ENCODE data around the gene IL1R2. TPM values are rescaled to one million over a fixed set of nuclear protein-coding genes. Genes with fewer than 3 reads are reported as not detected.

Gene IL1R2
- polyA plus RNA-seq, 1 donor (not counting 4 experiments of a cell fraction or from before 2014, with no cell fraction given) = 57.3 TPM

DNA sequence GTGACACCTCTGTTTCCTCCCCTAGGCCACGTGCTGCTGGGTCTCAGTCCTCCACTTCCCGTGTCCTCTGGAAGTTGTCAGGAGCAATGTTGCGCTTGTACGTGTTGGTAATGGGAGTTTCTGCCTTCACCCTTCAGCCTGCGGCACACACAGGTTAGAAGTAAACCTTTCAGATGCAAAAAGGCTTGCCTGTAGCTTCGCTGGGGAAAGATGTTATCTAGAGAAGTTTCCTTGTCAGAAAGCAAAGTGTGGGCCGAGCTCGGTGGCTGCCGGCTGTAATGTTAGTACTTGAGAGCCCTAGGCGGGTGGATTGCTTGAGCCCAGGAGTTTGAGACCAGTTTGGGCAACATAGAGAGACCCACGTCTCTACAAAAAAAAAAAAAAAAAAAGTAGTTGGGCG lies 16.7 kb downstream of the IL1R2 start:
- H3K36me3 ChIP-seq (ENCODE audit: control insufficient read depth in 2 of 2, extremely low read depth in 1 of 2, insufficient read depth in 2 of 2, low read length in 2 of 2) = no peaks in the 10 kb centered on the region
- H3K79me2 ChIP-seq (ENCODE audit: control insufficient read depth, insufficient read depth, low read length) = no peaks in the 10 kb centered on the region
- no peak overlapping the region for H3K9ac ChIP-seq (ENCODE audit: control insufficient read depth, extremely low read depth, insufficient read depth, low read length)
- H2AFZ ChIP-seq (ENCODE audit: control insufficient read depth, low read length) = no peak overlapping the region
- no peaks in the 10 kb centered on the region for H4K20me1 ChIP-seq (ENCODE audit: control insufficient read depth, extremely low read depth, insufficient read depth, low read length)
- no peak overlapping the region for H3K27ac ChIP-seq (ENCODE audit: control insufficient read depth, insufficient read depth, low read length)
- TF ChIP-seq EZH2 (IDR thresholded peaks at IDR 0.05; ENCODE audit: low read length) = no peak
- TF ChIP-seq, protein P1, sequence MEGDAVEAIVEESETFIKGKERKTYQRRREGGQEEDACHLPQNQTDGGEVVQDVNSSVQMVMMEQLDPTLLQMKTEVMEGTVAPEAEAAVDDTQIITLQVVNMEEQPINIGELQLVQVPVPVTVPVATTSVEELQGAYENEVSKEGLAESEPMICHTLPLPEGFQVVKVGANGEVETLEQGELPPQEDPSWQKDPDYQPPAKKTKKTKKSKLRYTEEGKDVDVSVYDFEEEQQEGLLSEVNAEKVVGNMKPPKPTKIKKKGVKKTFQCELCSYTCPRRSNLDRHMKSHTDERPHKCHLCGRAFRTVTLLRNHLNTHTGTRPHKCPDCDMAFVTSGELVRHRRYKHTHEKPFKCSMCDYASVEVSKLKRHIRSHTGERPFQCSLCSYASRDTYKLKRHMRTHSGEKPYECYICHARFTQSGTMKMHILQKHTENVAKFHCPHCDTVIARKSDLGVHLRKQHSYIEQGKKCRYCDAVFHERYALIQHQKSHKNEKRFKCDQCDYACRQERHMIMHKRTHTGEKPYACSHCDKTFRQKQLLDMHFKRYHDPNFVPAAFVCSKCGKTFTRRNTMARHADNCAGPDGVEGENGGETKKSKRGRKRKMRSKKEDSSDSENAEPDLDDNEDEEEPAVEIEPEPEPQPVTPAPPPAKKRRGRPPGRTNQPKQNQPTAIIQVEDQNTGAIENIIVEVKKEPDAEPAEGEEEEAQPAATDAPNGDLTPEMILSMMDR (optimal IDR thresholded peaks at IDR 0.05 in 1 of 3, IDR thresholded peaks at IDR 0.05 in 1 of 3, conservative IDR thresholded peaks at IDR 0.05 in 1 of 3; ENCODE audit: extremely low read depth in 1 of 3, insufficient read depth in 2 of 3, low read length in 3 of 3) = no peak
- H3K4me1 ChIP-seq (ENCODE audit: control insufficient read depth, extremely low read depth, insufficient read depth, low read length) = peaks cover 15% of the 10 kb centered on the region
- dilution Hi-C loops (cut with MboI; ENCODE audit: extremely low pct_ligation_motif_present, low sequenced_read_pairs) = loop anchor here (25.0 kb wide), 1 partner anchor 154 kb away; no protein-coding TSS in a partner anchor
- DNase-seq (ENCODE audit: low read depth, low spot score) = no peak
- no peaks in the 10 kb centered on the region for H3K27me3 ChIP-seq (ENCODE audit: control insufficient read depth, extremely low read depth, insufficient read depth, low read length)
- no peak for FAIRE-seq
- H3K4me2 ChIP-seq (ENCODE audit: control insufficient read depth, extremely low read depth, insufficient read depth, low read depth, low read length) = no peak overlapping the region
- no peaks in the 10 kb centered on the region for H3K9me1 ChIP-seq (ENCODE audit: control insufficient read depth, extremely low read depth, insufficient read depth, low read length)
- no peaks in the 10 kb centered on the region for H3K9me3 ChIP-seq (ENCODE audit: control insufficient read depth, low read depth, low read length)
- no peak overlapping the region for H3K4me3 ChIP-seq (ENCODE audit: control insufficient read depth in 2 of 3, extremely low read depth in 1 of 3, insufficient read depth in 2 of 3, low read depth in 1 of 3, low read length in 3 of 3)

- Histone ChIP-seq H3K4me3 (ENCODE audit: control insufficient read depth in 2 of 3, extremely low read depth in 1 of 3, insufficient read depth in 2 of 3, low read depth in 1 of 3, low read length in 3 of 3) (no peak overlapping the region), H3K27me3 (ENCODE audit: control insufficient read depth, extremely low read depth, insufficient read depth, low read length) (no peaks in the 10 kb centered on the region), H3K4me1 (ENCODE audit: control insufficient read depth, extremely low read depth, insufficient read depth, low read length) (peaks cover 15% of the 10 kb centered on the region), H3K4me2 (ENCODE audit: control insufficient read depth, extremely low read depth, insufficient read depth, low read depth, low read length) (no peak overlapping the region), H2AFZ (ENCODE audit: control insufficient read depth, low read length) (no peak overlapping the region), H4K20me1 (ENCODE audit: control insufficient read depth, extremely low read depth, insufficient read depth, low read length) (no peaks in the 10 kb centered on the region), H3K36me3 (ENCODE audit: control insufficient read depth in 2 of 2, extremely low read depth in 1 of 2, insufficient read depth in 2 of 2, low read length in 2 of 2) (no peaks in the 10 kb centered on the region), H3K9me1 (ENCODE audit: control insufficient read depth, extremely low read depth, insufficient read depth, low read length) (no peaks in the 10 kb centered on the region), H3K9me3 (ENCODE audit: control insufficient read depth, low read depth, low read length) (peaks cover 3% of the 10 kb centered on the region), H3K9ac (ENCODE audit: control insufficient read depth, extremely low read depth, insufficient read depth, low read length) (no peak overlapping the region), H3K79me2 (ENCODE audit: control insufficient read depth, insufficient read depth, low read length) (no peaks in the 10 kb centered on the region), H3K27ac (ENCODE audit: control insufficient read depth, insufficient read depth, low read length) (no peak overlapping the region)
- TF ChIP-seq, protein P1 (optimal IDR thresholded peaks at IDR 0.05 in 1 of 3, IDR thresholded peaks at IDR 0.05 in 1 of 3, conservative IDR thresholded peaks at IDR 0.05 in 1 of 3; ENCODE audit: extremely low read depth in 1 of 3, insufficient read depth in 2 of 3, low read length in 3 of 3) = no peak
- TF ChIP-seq EZH2 (IDR thresholded peaks at IDR 0.05; ENCODE audit: low read length) = no peak
- DNase-seq (ENCODE audit: low read depth, low spot score) (no peak), FAIRE-seq (no peak)
- dilution Hi-C loops (cut with MboI; ENCODE audit: extremely low pct_ligation_motif_present, low sequenced_read_pairs) = loop anchor here (25.0 kb wide), 1 partner anchor 153 kb away; no protein-coding TSS in a partner anchor
Measured at GRCh38 chr2:102009557-102009956, 17.8 kb downstream of the IL1R2 start.

Measured in keratinocyte (primary cell).